M059J (cell line): ENCODE results near the gene PALD1. TPM values are rescaled to one million over a fixed set of nuclear protein-coding genes. Genes with fewer than 3 reads are reported as not detected.
"Not testable (repeated sequence)": the region's sequence is repeated elsewhere in the genome, so short reads cannot be mapped to it uniquely, and the experiment has no call there.

Experiments used
- DNase-seq: peaks from one replicate; pipeline ENCODE4 v3.0.0-alpha.2; 2012; ENCODE audit warnings: low read depth
- total RNA-seq: library from RNA; depleted of rRNA; stranded (reverse); fragments of >200 nt; shearing (Covaris generic); gene quantifications from 2 replicates; pipeline ENCODE4 v1.2.3, GENCODE V29; 2014

Gene PALD1
- total RNA-seq, 1 experiment from 2014 or later: 0.20 TPM

GRCh38 chr10:70571636-70572439, 93.3 kb downstream of the PALD1 start:
- no peak for DNase-seq

- DNase-seq: no peak
These were observed 95.3 kb downstream of the PALD1 start for GRCh38 chr10:70573599-70574506.

- DNase-seq: peak; percentile 30
These were observed 96.9 kb downstream of the PALD1 start for GRCh38 chr10:70575486-70575873.

GRCh38 chr10:70575874-70576802, 97.6 kb downstream of the PALD1 start:
- peak; percentile 88 for DNase-seq

- DNase-seq: peak; percentile 59
These were observed 98.4 kb downstream of the PALD1 start for GRCh38 chr10:70576803-70577517.

GRCh38 chr10:70578371-70578947, 99.9 kb downstream of the PALD1 start:
- peak; percentile 98 for DNase-seq

- DNase-seq: peak; percentile 58
These were observed 100.9 kb downstream of the PALD1 start for GRCh38 chr10:70579234-70580002.

GRCh38 chr10:70581176-70581575, 102.6 kb downstream of the PALD1 start:
- not testable (repeated sequence) for DNase-seq

GRCh38 chr10:70582793-70583668, 104.5 kb downstream of the PALD1 start:
- DNase-seq: no peak

- no peak for DNase-seq
These were observed 105.1 kb downstream of the PALD1 start for GRCh38 chr10:70583669-70584037.

GRCh38 chr10:70584366-70584765, 105.8 kb downstream of the PALD1 start:
- DNase-seq: no peak

- no peak for DNase-seq
These were observed 106.5 kb downstream of the PALD1 start for GRCh38 chr10:70584909-70585544.

- DNase-seq: no peak
These were observed 107.1 kb downstream of the PALD1 start for GRCh38 chr10:70585578-70586169.

- DNase-seq: no peak
These were observed 107.9 kb downstream of the PALD1 start for GRCh38 chr10:70586348-70586930.

- DNase-seq: no peak
These were observed 108.6 kb downstream of the PALD1 start for GRCh38 chr10:70587045-70587658.

GRCh38 chr10:70588255-70588654, 109.7 kb downstream of the PALD1 start:
- no peak for DNase-seq
